Lower leg skin (tissue), 3 donors: ENCODE measurements around the gene QRSL1.

Source experiments
- CTCF ChIP-seq, 3 donors: fragments of 450-650 bp; IDR thresholded peaks; one replicate each; pipeline ENCODE4 v1.5.1; 2016; ENCODE audit warnings: antibody characterized with exemption in 3 of 3, mild to moderate bottlenecking in 3 of 3, moderate library complexity in 2 of 3
- POLR2A ChIP-seq, 2 donors: fragments of 450-650 bp; IDR thresholded peaks; one replicate each; pipeline ENCODE4 v1.6.1; 2016 to 2017; ENCODE audit warnings: antibody characterized with exemption in 2 of 2, mild to moderate bottlenecking in 1 of 2, moderate library complexity in 1 of 2

- TF ChIP-seq CTCF (IDR thresholded peaks at IDR 0.05) = no peak
- no peak for TF ChIP-seq POLR2A (IDR thresholded peaks at IDR 0.05)
Measured at GRCh38 chr6:106639812-106640211, 10.4 kb downstream of the QRSL1 start.
